PFSK-1 (cell line): ENCODE results near the gene RASA3.

Source experiments
- FOXP2 ChIP-seq: optimal IDR thresholded peaks from 2 replicates; pipeline ENCODE3; 2011; ENCODE audit warnings: borderline replicate concordance, control low read depth, inconsistent platforms; ENCODE audit not compliant: insufficient read depth; ENCODE audit errors: extremely low read length, extremely low read depth
- POLR2AphosphoS5 ChIP-seq: IDR thresholded peaks from 2 replicates; pipeline ENCODE4 v1.6.1; 2012; ENCODE audit warnings: low read depth, mild to moderate bottlenecking, control low read depth, low read length, moderate library complexity
- REST ChIP-seq, 2 experiments: IDR thresholded peaks; 2 replicates each; pipeline versions ENCODE4 v1.6.1 to v1.8.0; 2011 to 2012; ENCODE audit warnings: low read depth in 2 of 2, low read length in 2 of 2, control low read depth in 1 of 2, inconsistent platforms in 1 of 2, mild to moderate bottlenecking in 1 of 2, moderate library complexity in 1 of 2; ENCODE audit not compliant: insufficient read depth in 1 of 2
- SIN3A ChIP-seq: IDR thresholded peaks from 2 replicates; pipeline ENCODE4 v1.6.1; 2012; ENCODE audit warnings: mild to moderate bottlenecking, low read length, moderate library complexity, borderline replicate concordance; ENCODE audit not compliant: insufficient read depth
- TAF1 ChIP-seq: IDR thresholded peaks from 2 replicates; pipeline ENCODE4 v1.6.1; 2012; ENCODE audit warnings: low read length, control low read depth, borderline replicate concordance; ENCODE audit not compliant: insufficient read depth

The RASA3 gene

GRCh38 chr13:114143806-114144605, 11.6 kb upstream of the RASA3 start:
- TF ChIP-seq POLR2AphosphoS5: no peak
- TF ChIP-seq FOXP2: no peak
- no peak for TF ChIP-seq TAF1
- TF ChIP-seq REST (IDR thresholded peaks at IDR 0.05; ENCODE audit: insufficient read depth in 1 of 2, low read depth in 2 of 2, low read length in 2 of 2): no peak
- no peak for TF ChIP-seq SIN3A

GRCh38 chr13:114142640-114143490, 10.4 kb upstream of the RASA3 start:
- TF ChIP-seq REST (IDR thresholded peaks at IDR 0.05; ENCODE audit: insufficient read depth in 1 of 2, low read depth in 2 of 2, low read length in 2 of 2) (no peak), FOXP2 (no peak)

- TF ChIP-seq FOXP2: no peak
- no peak for TF ChIP-seq TAF1
- no peak for TF ChIP-seq REST (IDR thresholded peaks at IDR 0.05; ENCODE audit: insufficient read depth in 1 of 2, low read depth in 2 of 2, low read length in 2 of 2)
- TF ChIP-seq SIN3A: no peak
- TF ChIP-seq POLR2AphosphoS5: no peak
These were observed 9.7 kb upstream of the RASA3 start for GRCh38 chr13:114142137-114142550.

- TF ChIP-seq FOXP2 (no peak), REST (IDR thresholded peaks at IDR 0.05; ENCODE audit: insufficient read depth in 1 of 2, low read depth in 2 of 2, low read length in 2 of 2) (no peak)
These were observed 9.0 kb upstream of the RASA3 start for GRCh38 chr13:114141261-114141996.
